Left ventricle myocardium inferior (tissue), 1 donor: ENCODE data around the gene CAV3. TPM values are rescaled to one million over a fixed set of nuclear protein-coding genes. Genes with fewer than 3 reads are reported as not detected.

ENCODE experiments used
- DNase-seq: peaks from one replicate; pipeline ENCODE4 v3.0.0-alpha.2; 2020
- H3K27ac ChIP-seq: fragments of 200-600 bp; replicated peaks from 2 replicates; pipeline ENCODE4 v1.8.0; 2021
- H3K27me3 ChIP-seq: fragments of 200-600 bp; 2 replicates; pipeline ENCODE4 v1.8.0; 2021; ENCODE audit warnings: low read depth
- H3K36me3 ChIP-seq: fragments of 200-600 bp; 2 replicates; pipeline ENCODE4 v1.8.0; 2021
- H3K4me1 ChIP-seq: fragments of 200-600 bp; 2 replicates; pipeline ENCODE4 v1.8.0; 2021
- H3K4me3 ChIP-seq: fragments of 200-600 bp; 2 replicates; pipeline ENCODE4 v1.8.0; 2021; ENCODE audit warnings: mild to moderate bottlenecking, moderate library complexity
- H3K9me3 ChIP-seq: fragments of 200-600 bp; replicated peaks from 2 replicates; pipeline ENCODE4 v1.8.0; 2021
- intact Hi-C: fragments of 100-400 bp; cut with micrococcal nuclease; formaldehyde crosslinking; loops from one replicate; pipeline ENCODE4 v1.11.0; 2022
- total RNA-seq: library from RNA; stranded (reverse); fragmentation: NEBNext Ultra II Directional; extraction: Animal tissue kit (Norgen Biotek cat#: 25700); gene quantifications from one replicate; pipeline ENCODE4 v1.2.1, GENCODE V29; 2021
- TF ChIP-seq, protein P1 (sequence below): fragments of 200-600 bp; IDR thresholded peaks from 2 replicates; pipeline ENCODE4 v1.8.0; 2021; ENCODE audit warnings: antibody characterized with exemption, mild to moderate bottlenecking, borderline replicate concordance
- donor health status: DM: no; HTN: yes; CAD: no; lungs with severe emphysema.

Gene CAV3
- total RNA-seq, 1 donor from 2014 or later, result 31.6 TPM

DNA sequence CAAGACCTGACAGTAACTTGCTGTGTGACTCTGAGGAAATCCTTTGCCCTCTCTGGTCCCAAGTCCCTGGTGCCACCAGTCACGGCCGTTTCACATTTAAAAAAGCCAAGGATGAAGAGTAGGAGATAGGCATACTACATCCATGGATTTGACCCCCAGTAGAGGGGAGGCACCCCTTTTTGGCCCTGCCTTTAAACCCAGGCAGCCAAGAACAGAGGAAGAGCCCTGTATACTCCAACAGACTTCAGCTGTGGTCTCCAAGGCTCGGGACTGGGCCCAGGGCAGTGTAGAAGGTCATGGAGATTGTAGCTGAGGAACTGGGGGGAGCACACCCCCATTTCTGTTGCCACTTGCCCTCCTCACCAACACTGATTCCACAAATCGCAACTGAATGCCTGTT, 3.7 kb downstream of the CAV3 start:
- TF ChIP-seq, protein P1, sequence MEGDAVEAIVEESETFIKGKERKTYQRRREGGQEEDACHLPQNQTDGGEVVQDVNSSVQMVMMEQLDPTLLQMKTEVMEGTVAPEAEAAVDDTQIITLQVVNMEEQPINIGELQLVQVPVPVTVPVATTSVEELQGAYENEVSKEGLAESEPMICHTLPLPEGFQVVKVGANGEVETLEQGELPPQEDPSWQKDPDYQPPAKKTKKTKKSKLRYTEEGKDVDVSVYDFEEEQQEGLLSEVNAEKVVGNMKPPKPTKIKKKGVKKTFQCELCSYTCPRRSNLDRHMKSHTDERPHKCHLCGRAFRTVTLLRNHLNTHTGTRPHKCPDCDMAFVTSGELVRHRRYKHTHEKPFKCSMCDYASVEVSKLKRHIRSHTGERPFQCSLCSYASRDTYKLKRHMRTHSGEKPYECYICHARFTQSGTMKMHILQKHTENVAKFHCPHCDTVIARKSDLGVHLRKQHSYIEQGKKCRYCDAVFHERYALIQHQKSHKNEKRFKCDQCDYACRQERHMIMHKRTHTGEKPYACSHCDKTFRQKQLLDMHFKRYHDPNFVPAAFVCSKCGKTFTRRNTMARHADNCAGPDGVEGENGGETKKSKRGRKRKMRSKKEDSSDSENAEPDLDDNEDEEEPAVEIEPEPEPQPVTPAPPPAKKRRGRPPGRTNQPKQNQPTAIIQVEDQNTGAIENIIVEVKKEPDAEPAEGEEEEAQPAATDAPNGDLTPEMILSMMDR, result no peak
- Histone ChIP-seq H3K27me3 (no peaks in the 10 kb centered on the region), H3K4me1 (peaks cover 52% of the 10 kb centered on the region), H3K36me3 (no peaks in the 10 kb centered on the region), H3K27ac (no peak overlapping the region), H3K4me3 (no peak overlapping the region), H3K9me3 (no peaks in the 10 kb centered on the region)
- DNase-seq, result no peak
- intact Hi-C loops, result no loop called here

DNA sequence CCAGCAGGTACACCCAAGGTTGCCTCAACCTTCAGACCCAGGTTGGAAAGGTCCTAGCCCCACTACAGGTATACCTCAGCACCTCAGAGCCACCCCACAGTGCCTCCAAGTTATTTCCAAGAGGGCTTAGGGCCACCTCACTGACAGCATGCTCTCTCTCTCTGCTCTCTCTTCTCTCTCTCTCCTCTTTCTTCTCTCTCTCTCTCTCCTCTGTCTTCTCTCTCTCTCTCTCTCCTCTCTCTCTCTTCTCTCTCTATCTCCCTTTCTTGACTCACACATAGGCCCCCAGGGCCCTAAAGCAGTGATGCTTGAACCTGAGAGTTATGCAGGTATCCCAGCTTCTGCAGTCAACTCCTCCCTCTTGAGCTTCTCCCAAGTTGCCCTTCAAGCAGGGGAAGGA, 4.2 kb downstream of the CAV3 start:
- no peak for DNase-seq
- H3K4me1 ChIP-seq, result peaks cover 53% of the 10 kb centered on the region
- H3K4me3 ChIP-seq, result no peak overlapping the region
- H3K27ac ChIP-seq, result no peak overlapping the region
- TF ChIP-seq, protein P1, result no peak
- no peaks in the 10 kb centered on the region for H3K27me3 ChIP-seq
- H3K9me3 ChIP-seq, result no peaks in the 10 kb centered on the region
- H3K36me3 ChIP-seq, result no peaks in the 10 kb centered on the region
- intact Hi-C loops, result no loop called here

DNA sequence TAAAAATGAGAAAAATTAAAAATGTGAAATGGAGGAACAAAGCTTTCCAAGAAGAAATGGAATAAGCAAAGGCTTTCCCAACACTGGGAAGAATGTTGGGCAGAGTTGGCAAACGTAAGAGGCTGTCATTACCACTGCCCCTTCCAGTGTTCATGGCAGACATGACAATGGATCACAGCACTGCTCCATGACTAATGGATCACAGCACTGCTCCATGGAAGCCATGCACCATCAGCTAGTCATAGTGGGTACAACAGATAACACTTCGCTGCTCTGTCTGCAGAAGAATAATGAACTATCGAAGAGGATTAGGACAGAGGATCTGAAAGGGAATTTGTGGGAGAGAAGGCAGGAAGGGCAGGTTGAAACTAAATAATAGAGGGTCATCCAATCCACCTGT, 5.0 kb downstream of the CAV3 start:
- no peaks in the 10 kb centered on the region for H3K36me3 ChIP-seq
- DNase-seq, result no peak
- no peak overlapping the region for H3K4me3 ChIP-seq
- H3K27me3 ChIP-seq, result no peaks in the 10 kb centered on the region
- H3K4me1 ChIP-seq, result peaks cover 46% of the 10 kb centered on the region
- intact Hi-C loops, result no loop called here
- H3K27ac ChIP-seq, result no peak overlapping the region
- TF ChIP-seq, protein P1, result no peak
- no peaks in the 10 kb centered on the region for H3K9me3 ChIP-seq

DNA sequence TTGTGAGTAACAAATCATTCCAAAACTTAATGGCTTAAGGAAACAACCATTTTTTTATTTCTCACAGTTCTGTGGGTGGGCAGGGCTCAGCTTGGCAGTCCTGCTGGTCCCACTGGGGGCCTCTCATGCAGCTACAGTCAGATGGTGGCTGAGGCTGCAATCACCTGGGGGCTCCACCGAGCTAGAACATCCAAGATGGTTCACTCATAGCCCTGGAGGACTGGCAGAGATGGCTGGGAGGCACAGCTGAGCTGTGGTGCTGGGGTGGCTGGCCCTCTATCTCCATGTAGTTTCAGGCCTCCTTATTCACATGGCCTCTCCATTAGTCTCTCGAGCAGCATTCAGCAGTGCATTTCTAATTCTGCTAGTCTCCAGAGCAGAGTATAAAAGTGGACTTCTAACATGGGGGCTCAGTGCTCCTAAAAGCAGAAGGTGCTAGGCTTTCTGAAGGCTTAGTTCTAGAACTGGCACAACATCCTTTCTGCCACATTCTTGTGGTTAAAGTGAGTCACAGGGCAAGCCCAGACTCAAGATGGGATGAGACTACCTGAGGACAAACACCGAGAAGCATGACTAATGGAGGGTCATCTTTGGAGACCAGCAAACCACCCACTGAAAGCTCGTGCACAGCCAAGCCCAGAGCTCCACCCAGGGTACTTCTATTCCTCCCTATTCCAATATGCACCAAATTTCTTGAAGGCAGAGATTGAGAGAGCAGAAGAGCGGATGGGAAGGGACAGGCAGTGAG, 6.3 kb downstream of the CAV3 start:
- Histone ChIP-seq H3K4me3 (no peak overlapping the region), H3K9me3 (no peaks in the 10 kb centered on the region), H3K27ac (no peak overlapping the region), H3K36me3 (no peaks in the 10 kb centered on the region), H3K4me1 (peaks cover 43% of the 10 kb centered on the region), H3K27me3 (no peaks in the 10 kb centered on the region)
- DNase-seq, result no peak
- intact Hi-C loops, result no loop called here
- TF ChIP-seq, protein P1, result no peak

DNA sequence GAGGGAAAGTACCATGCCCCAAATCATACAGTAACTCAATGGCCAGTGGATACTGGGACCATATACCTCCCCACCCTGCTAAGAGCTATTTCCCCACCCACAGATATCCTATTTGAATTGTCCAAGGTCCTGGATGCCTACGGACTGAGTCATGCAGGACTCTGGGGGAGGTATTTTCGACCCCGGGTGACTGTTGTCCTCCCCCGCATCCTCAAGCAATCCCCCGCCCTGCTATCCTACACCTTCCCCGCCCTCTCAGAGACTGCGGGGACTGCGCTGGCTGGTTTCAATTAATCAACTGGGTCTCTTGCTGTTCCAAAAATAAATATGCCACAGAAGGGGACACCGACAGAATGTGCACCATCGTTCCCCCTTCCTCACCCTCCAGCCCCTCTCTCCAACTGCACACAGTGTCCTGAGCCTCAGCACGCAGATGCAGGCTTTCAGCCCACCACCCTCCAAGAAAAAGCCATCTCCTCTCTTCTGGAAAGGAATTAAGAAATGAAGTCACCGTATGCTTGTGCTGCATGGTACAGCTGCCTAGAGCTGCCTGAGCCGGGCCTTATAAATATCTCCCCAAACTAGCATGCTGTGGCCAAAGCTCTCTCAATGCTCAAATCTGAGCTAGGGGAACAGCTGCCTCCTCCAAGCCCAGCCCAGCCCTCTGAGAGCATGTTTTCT, 8.1 kb downstream of the CAV3 start:
- Histone ChIP-seq H3K9me3 (no peaks in the 10 kb centered on the region), H3K36me3 (no peaks in the 10 kb centered on the region), H3K4me1 (peaks cover 29% of the 10 kb centered on the region), H3K27ac (peak overlapping the region; percentile 55), H3K4me3 (peak overlapping the region; percentile 19), H3K27me3 (no peaks in the 10 kb centered on the region)
- no peak for DNase-seq
- intact Hi-C loops, result no loop called here
- TF ChIP-seq, protein P1, result no peak
